ENCODE measurements around the gene GPD2.

GPD2 gene

GRCh38 chr2:156398176-156398575 lies 38.0 kb upstream of the GPD2 start:
- no peak overlapping the region for H2AK5ac ChIP-seq (ENCODE audit: low read length, severe bottlenecking)
- H3K23ac ChIP-seq (ENCODE audit: low read length in 2 of 2) = no peak overlapping the region
- no peaks in the 10 kb centered on the region for H3K27me3 ChIP-seq (ENCODE audit: control insufficient read depth in 1 of 2, insufficient read depth in 1 of 2, low read length in 2 of 2)
- no peak overlapping the region for H3K18ac ChIP-seq (ENCODE audit: low read depth in 1 of 2, low read length in 2 of 2)
- no peak overlapping the region for H3K27ac ChIP-seq (ENCODE audit: low read length, poor library complexity, severe bottlenecking)
- 90% methylated on average over 5 of the region's 5 CpGs for WGBS
- no peak overlapping the region for H3K4me3 ChIP-seq (ENCODE audit: insufficient read depth in 1 of 2, low read depth in 1 of 2, low read length in 2 of 2)
- H2BK5ac ChIP-seq (ENCODE audit: low read depth, low read length, poor library complexity, severe bottlenecking) = no peak overlapping the region
- H4K91ac ChIP-seq (ENCODE audit: low read length) = no peak overlapping the region
- no peak overlapping the region for H3K4me2 ChIP-seq (ENCODE audit: low read length, poor library complexity, severe bottlenecking)
- H3K79me1 ChIP-seq (replicated peaks; ENCODE audit: low read length, poor library complexity, severe bottlenecking) = no peaks in the 10 kb centered on the region
- no peak overlapping the region for H3K9ac ChIP-seq (ENCODE audit: low read length)
- no peak overlapping the region for H2BK120ac ChIP-seq (ENCODE audit: low read depth, low read length)
- no peak for DNase-seq
- peaks cover 3% of the 10 kb centered on the region for H3K4me1 ChIP-seq (ENCODE audit: control insufficient read depth, insufficient read depth, low read depth, low read length)
- H3K4ac ChIP-seq (ENCODE audit: low read depth in 1 of 2, low read length in 2 of 2) = no peak overlapping the region
- H3K36me3 ChIP-seq (ENCODE audit: control insufficient read depth in 1 of 2, insufficient read depth in 2 of 2, low read depth in 1 of 2, low read length in 2 of 2) = no peaks in the 10 kb centered on the region
- no peaks in the 10 kb centered on the region for H3K9me3 ChIP-seq (ENCODE audit: control insufficient read depth, low read length)
- no peak overlapping the region for H2BK15ac ChIP-seq (ENCODE audit: low read depth, poor library complexity, severe bottlenecking)
- no peak overlapping the region for H2BK12ac ChIP-seq (ENCODE audit: low read length in 2 of 2)
- no peak overlapping the region for H2AFZ ChIP-seq (ENCODE audit: low read depth, low read length)
- H3K14ac ChIP-seq (ENCODE audit: low read length in 2 of 2) = no peak overlapping the region
- H4K8ac ChIP-seq (ENCODE audit: low read length) = no peak overlapping the region

DNA sequence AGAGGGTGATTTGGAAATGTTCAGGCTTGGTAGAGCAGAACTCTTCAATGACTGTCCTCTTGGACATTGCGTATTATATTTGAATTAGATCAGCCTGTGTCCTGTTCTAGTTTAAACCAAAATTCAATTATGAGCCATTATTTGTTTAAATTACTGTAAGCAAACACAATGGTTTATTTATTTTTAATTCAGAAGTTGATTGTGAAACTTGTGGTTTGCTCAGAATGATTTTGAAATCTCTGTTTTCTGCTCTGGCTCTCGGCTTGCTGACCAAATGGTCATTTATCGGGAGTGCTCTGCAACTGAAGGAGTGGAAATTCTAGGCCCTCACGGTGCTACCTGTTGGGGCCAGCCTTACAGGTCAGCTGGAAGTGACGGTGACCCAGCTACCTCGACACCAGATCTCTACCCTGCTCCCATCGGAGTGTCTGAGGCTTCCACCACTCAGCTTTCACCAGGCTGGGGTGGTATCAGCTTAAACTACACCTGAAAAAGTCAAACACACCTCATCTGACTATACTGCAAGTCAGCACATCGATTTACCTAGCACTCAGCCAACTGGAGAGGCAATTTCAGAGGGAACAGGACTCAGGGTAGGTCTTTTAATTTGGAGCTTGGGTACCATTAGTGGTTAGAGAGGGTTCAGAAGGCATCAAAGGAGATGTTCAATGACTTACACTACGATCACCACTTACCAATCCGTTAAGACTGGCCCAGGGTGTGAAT lies 36.8 kb upstream of the GPD2 start:
- Histone ChIP-seq H2AK5ac (ENCODE audit: low read length, severe bottlenecking) (no peak overlapping the region), H2BK120ac (ENCODE audit: low read depth, low read length) (no peak overlapping the region), H3K23ac (ENCODE audit: low read length in 2 of 2) (no peak overlapping the region), H3K27me3 (ENCODE audit: control insufficient read depth in 1 of 2, insufficient read depth in 1 of 2, low read length in 2 of 2) (no peaks in the 10 kb centered on the region), H3K4me2 (ENCODE audit: low read length, poor library complexity, severe bottlenecking) (peak overlapping the region; percentile 92), H3K79me1 (replicated peaks; ENCODE audit: low read length, poor library complexity, severe bottlenecking) (no peaks in the 10 kb centered on the region), H3K36me3 (ENCODE audit: control insufficient read depth in 1 of 2, insufficient read depth in 2 of 2, low read depth in 1 of 2, low read length in 2 of 2) (no peaks in the 10 kb centered on the region), H3K27ac (ENCODE audit: low read length, poor library complexity, severe bottlenecking) (no peak overlapping the region), H3K4ac (ENCODE audit: low read depth in 1 of 2, low read length in 2 of 2) (no peak overlapping the region), H3K18ac (ENCODE audit: low read depth in 1 of 2, low read length in 2 of 2) (no peak overlapping the region), H3K4me3 (ENCODE audit: insufficient read depth in 1 of 2, low read depth in 1 of 2, low read length in 2 of 2) (peak overlapping the region in 1 of 2 experiments; percentile 88), H4K91ac (ENCODE audit: low read length) (no peak overlapping the region), H2BK12ac (ENCODE audit: low read length in 2 of 2) (no peak overlapping the region), H2BK15ac (ENCODE audit: low read depth, poor library complexity, severe bottlenecking) (no peak overlapping the region), H3K9me3 (ENCODE audit: control insufficient read depth, low read length) (no peaks in the 10 kb centered on the region), H3K9ac (ENCODE audit: low read length) (peak overlapping the region; percentile 90), H2BK5ac (ENCODE audit: low read depth, low read length, poor library complexity, severe bottlenecking) (no peak overlapping the region), H3K4me1 (ENCODE audit: control insufficient read depth, insufficient read depth, low read depth, low read length) (peaks cover 3% of the 10 kb centered on the region), H3K14ac (ENCODE audit: low read length in 2 of 2) (no peak overlapping the region), H4K8ac (ENCODE audit: low read length) (no peak overlapping the region), H2AFZ (ENCODE audit: low read depth, low read length) (no peak overlapping the region)
- WGBS = 73% methylated on average over 6 of the region's 10 CpGs
- peak; percentile 72 for DNase-seq

DNA sequence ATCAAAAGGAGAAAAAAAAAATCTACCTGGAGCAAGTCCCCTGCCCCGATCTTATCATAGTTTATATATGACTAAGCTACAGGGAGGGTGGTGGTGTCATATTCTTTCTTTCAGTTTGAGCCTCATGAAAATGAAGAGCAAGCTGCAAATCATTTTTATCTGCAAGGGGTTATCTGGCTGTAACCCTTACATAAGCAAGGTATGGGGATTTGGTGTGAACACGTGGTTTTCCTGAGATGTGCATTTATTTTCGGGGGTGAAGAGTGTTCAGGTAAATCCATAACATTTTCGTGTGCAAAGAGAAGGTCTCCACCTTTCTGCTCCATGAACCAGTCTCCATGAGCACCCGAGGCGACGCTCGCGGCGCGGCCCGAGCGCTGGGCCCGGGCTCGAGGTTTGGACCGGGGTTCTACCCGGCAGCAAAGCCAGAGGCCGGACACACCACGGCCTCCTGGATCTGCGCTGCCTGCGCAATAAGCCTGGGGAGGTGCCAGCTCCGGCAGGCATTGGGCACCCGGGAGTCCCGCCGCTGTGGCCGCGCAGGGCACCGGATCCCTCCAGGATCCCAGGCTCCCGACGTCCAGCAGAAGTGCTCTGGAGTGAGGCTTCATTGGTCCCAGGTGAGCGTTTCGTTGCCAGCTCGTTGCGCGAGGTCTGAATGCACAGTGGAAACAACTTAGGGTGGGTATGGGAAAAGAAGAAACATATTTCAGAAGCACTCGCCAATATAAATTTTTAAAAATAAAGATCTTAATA lies 36.1 kb upstream of the GPD2 start:
- no peaks in the 10 kb centered on the region for H3K36me3 ChIP-seq (ENCODE audit: control insufficient read depth in 1 of 2, insufficient read depth in 2 of 2, low read depth in 1 of 2, low read length in 2 of 2)

More for the DNA sequence above, 36.1 kb upstream of the GPD2 start:
- H3K18ac ChIP-seq (ENCODE audit: low read depth in 1 of 2, low read length in 2 of 2) = peak overlapping the region in 1 of 2 experiments; percentile 54
- peak overlapping the region; percentile 90 for H3K9ac ChIP-seq (ENCODE audit: low read length)
- no peaks in the 10 kb centered on the region for H3K27me3 ChIP-seq (ENCODE audit: control insufficient read depth in 1 of 2, insufficient read depth in 1 of 2, low read length in 2 of 2)
- no peak overlapping the region for H4K91ac ChIP-seq (ENCODE audit: low read length)
- peak overlapping the region; percentile 92 for H3K4me2 ChIP-seq (ENCODE audit: low read length, poor library complexity, severe bottlenecking)
- peak overlapping the region; percentile 83 for H2AFZ ChIP-seq (ENCODE audit: low read depth, low read length)
- no peaks in the 10 kb centered on the region for H3K79me1 ChIP-seq (replicated peaks; ENCODE audit: low read length, poor library complexity, severe bottlenecking)
- no peak overlapping the region for H2AK5ac ChIP-seq (ENCODE audit: low read length, severe bottlenecking)
- H4K8ac ChIP-seq (ENCODE audit: low read length) = no peak overlapping the region
- DNase-seq = no peak
- no peaks in the 10 kb centered on the region for H3K9me3 ChIP-seq (ENCODE audit: control insufficient read depth, low read length)
- whole genome bisulfite sequencing = under 1% methylated on average over 26 of the region's 36 CpGs
- H2BK12ac ChIP-seq (ENCODE audit: low read length in 2 of 2) = peak overlapping the region in 1 of 2 experiments; percentile 80
- H3K14ac ChIP-seq (ENCODE audit: low read length in 2 of 2) = no peak overlapping the region
- peaks cover 3% of the 10 kb centered on the region for H3K4me1 ChIP-seq (ENCODE audit: control insufficient read depth, insufficient read depth, low read depth, low read length)
- H3K4ac ChIP-seq (ENCODE audit: low read depth in 1 of 2, low read length in 2 of 2) = peak overlapping the region in 1 of 2 experiments; percentile 68
- H3K23ac ChIP-seq (ENCODE audit: low read length in 2 of 2) = peak overlapping the region in 1 of 2 experiments; percentile 56
- H2BK5ac ChIP-seq (ENCODE audit: low read depth, low read length, poor library complexity, severe bottlenecking) = no peak overlapping the region
- no peak overlapping the region for H2BK15ac ChIP-seq (ENCODE audit: low read depth, poor library complexity, severe bottlenecking)
- peak overlapping the region; percentile 73 to 88 for H3K4me3 ChIP-seq (ENCODE audit: insufficient read depth in 1 of 2, low read depth in 1 of 2, low read length in 2 of 2)
- H2BK120ac ChIP-seq (ENCODE audit: low read depth, low read length) = no peak overlapping the region
- H3K27ac ChIP-seq (ENCODE audit: low read length, poor library complexity, severe bottlenecking) = peak overlapping the region; percentile 51

Measured in mesenchymal stem cell (in vitro differentiated cells and primary cell).